Transverse colon (tissue), 4 donors: ENCODE data around the gene NLRX1.
"Not testable (repeated sequence)": the region's sequence is repeated elsewhere in the genome, so short reads cannot be mapped to it uniquely, and the experiment has no call there.

Experiments
- CTCF ChIP-seq, 5 experiments: fragments of 200-600 bp in 3 of 5; fragments of 450-650 bp in 2 of 5; sonication (generic) in 3 of 5; IDR thresholded peaks; 1 replicate in 2 of 5; 2 replicates in 3 of 5; pipeline ENCODE4 v1.5.1; 2016 to 2017; ENCODE audit warnings: antibody characterized with exemption in 5 of 5, inconsistent platforms in 3 of 5, mild to moderate bottlenecking in 2 of 5, moderate library complexity in 1 of 5
- POLR2AphosphoS5 ChIP-seq, 3 donors: sonication (generic); formaldehyde crosslinking; IDR thresholded peaks; one replicate each; pipeline ENCODE4 v1.6.1; 2016; ENCODE audit warnings: antibody characterized with exemption in 3 of 3

- TF ChIP-seq CTCF, POLR2AphosphoS5 (IDR thresholded peaks at IDR 0.05): not testable (repeated sequence)
Observed at GRCh38 chr11:119167077-119167458, 1.5 kb upstream of the NLRX1 start.
